Activated effector memory CD4-positive, alpha-beta T cell treated with anti-CD3 and anti-CD28 coated beads, Interleukin-2, amount 50 U/mL, for 16 hours (primary cell): ENCODE results near the gene EAPP.
"Not testable (repeated sequence)": the region's sequence is repeated elsewhere in the genome, so short reads cannot be mapped to it uniquely, and the experiment has no call there.

Source experiments
- DNase-seq: peaks from one replicate; pipeline ENCODE4 v3.0.0-alpha.2; 2020

EAPP gene

GRCh38 chr14:34537677-34538009 is 1.9 kb downstream of the EAPP start:
- no peak for DNase-seq

GRCh38 chr14:34536951-34537676 is 2.4 kb downstream of the EAPP start:
- no peak for DNase-seq

- DNase-seq, result no peak
Measured at GRCh38 chr14:34527591-34527990, 11.9 kb downstream of the EAPP start.

GRCh38 chr14:34524216-34524615 is 15.3 kb downstream of the EAPP start:
- not testable (repeated sequence) for DNase-seq

- DNase-seq, result no peak
Measured at GRCh38 chr14:34522496-34522895, 17.0 kb downstream of the EAPP start.

- DNase-seq, result not testable (repeated sequence)
Measured at GRCh38 chr14:34521071-34521470, 18.4 kb downstream of the EAPP start.

GRCh38 chr14:34520304-34520970 is 19.1 kb downstream of the EAPP start:
- not testable (repeated sequence) for DNase-seq

GRCh38 chr14:34507884-34508283 is 31.6 kb downstream of the EAPP start:
- DNase-seq, result no peak

GRCh38 chr14:34507459-34507858 is 32.0 kb downstream of the EAPP start:
- no peak for DNase-seq

- DNase-seq, result not testable (repeated sequence)
Measured at GRCh38 chr14:34505124-34505491, 34.4 kb downstream of the EAPP start.

GRCh38 chr14:34504027-34504426 is 35.5 kb downstream of the EAPP start:
- DNase-seq, result not testable (repeated sequence)

GRCh38 chr14:34502545-34503225 is 36.8 kb downstream of the EAPP start:
- DNase-seq, result no peak

GRCh38 chr14:34502001-34502400 is 37.5 kb downstream of the EAPP start:
- DNase-seq, result no peak

- no peak for DNase-seq
Measured at GRCh38 chr14:34501004-34501580, 38.4 kb downstream of the EAPP start.

GRCh38 chr14:34498684-34499412 is 40.7 kb downstream of the EAPP start:
- no peak for DNase-seq

GRCh38 chr14:34496679-34497513 is 42.6 kb downstream of the EAPP start:
- DNase-seq, result no peak

GRCh38 chr14:34496007-34496678 is 43.4 kb downstream of the EAPP start:
- DNase-seq, result no peak

- DNase-seq, result no peak
Measured at GRCh38 chr14:34489324-34489723, 50.2 kb downstream of the EAPP start.

- DNase-seq, result no peak
Measured at GRCh38 chr14:34488528-34488927, 51.0 kb downstream of the EAPP start.

- DNase-seq, result no peak
Measured at GRCh38 chr14:34484726-34485125, 54.8 kb downstream of the EAPP start.

- DNase-seq, result no peak
Measured at GRCh38 chr14:34482463-34482862, 57.0 kb downstream of the EAPP start.

- no peak for DNase-seq
Measured at GRCh38 chr14:34479694-34480093, 59.8 kb downstream of the EAPP start.
